ENCODE results near the gene ECEL1.

The ECEL1 gene

GRCh38 chr2:232496501-232497270 is 9.1 kb upstream of the ECEL1 start:
- DNase-seq: no peak

GRCh38 chr2:232495292-232495691 is 7.7 kb upstream of the ECEL1 start:
- DNase-seq: no peak

DNA sequence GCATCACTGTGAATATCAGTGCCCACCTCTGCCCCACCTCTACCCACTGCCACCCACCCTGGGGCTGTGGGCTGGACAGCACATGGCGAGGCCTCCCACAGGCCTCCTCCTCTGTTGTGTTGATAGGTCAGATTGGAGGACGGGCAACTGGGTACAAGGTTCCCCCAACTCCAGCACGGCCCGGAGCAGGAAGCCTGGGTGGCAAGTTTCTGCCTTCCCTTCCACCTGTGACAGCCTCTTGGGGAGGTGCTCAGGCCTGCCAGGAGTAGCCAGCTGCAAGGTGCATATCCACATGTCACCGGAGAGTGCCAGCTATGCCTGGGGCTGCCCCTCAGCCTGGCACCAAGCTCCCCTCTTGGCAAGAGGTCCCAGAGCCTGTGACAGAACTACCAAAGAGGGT is 6.9 kb upstream of the ECEL1 start:
- no peak for DNase-seq

DNA sequence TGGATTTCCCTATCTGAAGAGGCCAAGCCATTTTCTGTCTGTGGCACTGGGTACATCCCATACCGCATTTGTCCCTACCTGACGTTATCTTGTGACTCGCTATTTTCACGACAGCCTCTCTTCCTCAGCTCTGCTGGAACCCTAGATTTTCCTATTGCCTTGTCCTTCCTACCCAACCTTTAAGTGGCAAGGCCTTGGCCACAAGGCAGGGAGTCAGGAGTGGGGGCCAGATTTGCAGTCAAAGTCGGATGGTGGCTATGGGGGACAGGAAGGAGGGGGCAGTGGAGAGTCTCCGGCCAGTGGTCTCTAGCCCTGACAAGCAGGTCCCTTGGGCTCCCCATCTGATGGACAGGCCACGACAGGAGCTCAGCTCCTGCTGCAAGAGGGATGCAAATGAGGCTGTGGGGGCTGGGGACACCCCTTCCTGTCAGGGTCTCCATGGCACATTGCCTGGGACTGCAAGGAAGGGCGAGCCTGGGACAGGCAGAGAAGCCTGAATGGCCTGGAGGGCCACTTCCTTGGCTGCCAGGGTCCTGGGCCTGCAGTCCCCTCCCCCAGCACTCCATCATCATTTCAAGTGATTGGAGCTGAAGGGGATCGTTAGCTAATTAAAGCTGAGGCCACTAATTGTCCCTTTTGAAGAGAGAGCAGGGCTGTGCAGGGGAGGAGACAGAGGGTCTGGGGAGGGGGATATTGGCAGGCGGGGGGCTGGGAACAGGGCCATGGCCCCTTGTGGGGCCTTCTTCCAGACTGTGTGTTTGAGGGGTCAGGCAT is 6.3 kb upstream of the ECEL1 start:
- DNase-seq: no peak

DNA sequence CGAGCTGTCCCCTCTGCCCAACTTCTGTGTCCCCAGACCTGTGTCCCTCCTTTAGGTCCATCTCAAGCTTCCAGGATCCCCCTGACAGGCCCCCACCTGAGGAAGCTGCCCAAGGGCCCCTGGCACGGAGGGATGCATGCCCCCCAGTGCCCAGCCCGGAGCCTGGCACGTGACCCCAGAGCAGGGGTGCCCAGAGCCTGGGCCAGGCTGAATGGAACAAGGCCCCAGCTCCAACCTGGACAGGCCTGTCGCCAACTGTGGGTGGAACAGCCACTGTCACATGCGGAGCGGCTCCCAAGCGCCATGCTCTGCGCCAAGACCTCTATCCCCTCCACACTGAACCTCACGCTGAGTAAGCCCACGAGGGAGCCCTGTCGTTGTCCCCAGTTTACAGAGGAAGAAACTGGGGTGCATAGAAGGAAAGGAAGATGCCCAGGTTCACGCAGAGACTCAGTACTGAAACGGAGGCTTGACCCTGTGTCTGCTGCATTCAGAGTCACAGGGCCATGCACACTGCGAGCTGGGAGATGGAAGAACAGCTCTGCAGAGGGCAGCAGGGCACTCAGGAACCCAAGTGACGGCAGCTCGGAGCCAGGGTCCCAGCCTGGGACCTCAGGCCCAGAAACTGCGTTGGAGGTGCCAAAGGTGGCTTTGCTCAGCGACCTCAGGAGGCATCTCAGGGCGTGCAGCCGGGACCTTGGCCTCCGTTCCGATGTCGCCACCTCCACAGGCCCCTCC is 5.5 kb upstream of the ECEL1 start:
- DNase-seq: no peak

- DNase-seq: no peak
These were observed 4.7 kb upstream of the ECEL1 start for GRCh38 chr2:232492236-232492848.

- no peak for DNase-seq
These were observed 3.6 kb upstream of the ECEL1 start for GRCh38 chr2:232491139-232491780.

DNA sequence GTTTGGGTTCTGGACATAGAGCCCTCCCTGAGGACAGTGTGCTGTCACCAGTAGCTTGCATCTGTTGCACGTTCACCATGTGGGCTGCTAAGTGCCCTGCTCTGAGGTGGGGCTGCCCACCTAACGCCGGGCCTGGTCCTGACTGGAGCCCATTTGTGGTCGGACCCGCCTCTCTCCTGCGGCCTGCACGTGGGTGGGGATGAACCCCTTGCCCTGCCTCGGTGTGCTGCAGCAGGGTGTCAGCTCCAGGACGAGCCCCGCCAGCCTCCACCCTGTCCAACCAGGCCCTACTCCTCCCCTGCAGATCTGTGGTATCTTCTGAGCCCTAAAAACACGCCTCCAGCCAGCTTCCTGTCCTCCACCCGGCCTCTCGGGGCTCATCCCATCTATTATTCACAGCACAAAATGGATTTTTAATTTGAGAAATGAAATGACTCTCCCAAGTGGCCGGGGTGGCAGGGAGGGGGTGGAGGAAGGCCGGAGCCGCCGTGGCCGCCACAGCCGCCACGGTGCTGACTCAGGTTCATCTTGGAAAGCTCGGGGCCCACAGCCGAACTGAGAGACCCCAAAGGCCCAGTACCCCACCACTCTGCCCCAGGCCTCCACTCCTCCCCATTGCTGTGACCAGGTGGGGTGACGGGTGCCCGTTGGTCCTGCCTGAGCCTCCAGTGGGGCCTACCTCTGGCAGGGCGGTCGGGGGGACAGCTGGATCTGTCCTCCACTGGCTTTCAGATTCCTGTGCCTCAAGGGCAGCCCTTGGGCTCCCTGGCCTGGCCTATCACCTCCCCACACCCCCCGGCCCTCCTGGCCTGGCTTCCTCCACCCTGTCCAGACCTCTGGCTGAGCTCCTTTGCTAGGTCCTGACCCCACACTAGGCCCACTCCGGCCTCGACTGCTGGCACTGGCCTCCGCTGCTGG is 2.8 kb upstream of the ECEL1 start:
- no peak for DNase-seq

GRCh38 chr2:232489516-232490220 is 2.0 kb upstream of the ECEL1 start:
- DNase-seq: no peak

DNA sequence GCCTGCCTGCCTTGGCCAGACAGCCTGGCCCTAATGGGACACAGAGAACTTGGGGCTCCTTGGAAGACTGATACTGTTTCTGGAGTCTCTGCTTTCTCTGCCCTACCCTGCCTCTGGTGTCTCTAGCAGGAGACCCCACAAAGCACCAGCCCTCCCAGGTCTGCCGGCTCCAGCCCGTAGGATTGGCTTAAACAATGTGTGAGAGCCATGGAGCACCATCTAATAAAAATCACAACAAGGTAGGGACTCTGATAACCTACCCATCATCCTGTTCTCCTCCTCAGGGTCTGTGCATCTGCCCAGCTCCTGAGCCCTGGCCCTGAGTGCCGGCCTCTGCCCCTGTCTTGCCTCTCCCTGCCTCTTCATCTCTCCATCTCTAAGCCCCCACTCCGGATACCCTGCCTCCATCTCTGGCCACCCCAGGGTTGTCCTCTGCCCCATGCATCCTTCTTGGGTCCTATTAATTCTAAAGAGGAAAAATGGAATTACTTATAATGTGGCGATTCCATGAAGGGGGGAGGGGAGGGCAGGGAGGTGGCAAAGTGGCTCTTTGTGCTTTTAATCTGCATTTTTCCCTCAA is 1.2 kb upstream of the ECEL1 start:
- DNase-seq: no peak

DNA sequence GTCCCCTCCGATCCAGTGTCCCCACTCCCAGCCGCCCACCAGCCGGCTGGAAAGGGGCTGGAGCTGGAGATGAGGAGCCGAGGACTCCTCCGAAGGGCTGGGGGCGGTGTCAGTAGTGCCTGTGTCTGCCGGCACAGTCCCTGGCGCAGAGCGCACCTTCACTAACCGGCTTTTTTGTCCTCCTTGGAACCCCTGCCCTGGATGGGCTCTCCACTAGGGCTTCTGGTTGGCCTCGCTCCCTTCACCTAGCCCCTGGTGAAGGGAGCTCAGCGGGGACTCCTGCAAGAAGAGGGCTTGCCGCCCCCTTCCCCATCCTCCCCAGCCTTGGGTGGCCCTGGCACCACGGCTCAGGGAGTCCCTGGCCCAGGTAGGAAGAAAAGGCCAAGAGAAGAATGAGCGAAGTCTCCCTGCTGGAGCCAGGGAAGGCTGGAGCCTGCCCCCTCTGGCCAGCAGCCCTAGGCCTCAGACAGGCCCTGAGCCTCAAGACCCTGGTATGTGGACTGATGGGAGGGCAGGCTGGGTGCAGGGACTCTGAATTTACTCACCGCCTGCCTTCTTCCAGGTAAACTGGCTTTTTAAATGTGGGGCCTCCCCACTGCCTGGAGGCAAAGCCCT is 570 bp upstream of the ECEL1 start:
- DNase-seq: no peak

DNA sequence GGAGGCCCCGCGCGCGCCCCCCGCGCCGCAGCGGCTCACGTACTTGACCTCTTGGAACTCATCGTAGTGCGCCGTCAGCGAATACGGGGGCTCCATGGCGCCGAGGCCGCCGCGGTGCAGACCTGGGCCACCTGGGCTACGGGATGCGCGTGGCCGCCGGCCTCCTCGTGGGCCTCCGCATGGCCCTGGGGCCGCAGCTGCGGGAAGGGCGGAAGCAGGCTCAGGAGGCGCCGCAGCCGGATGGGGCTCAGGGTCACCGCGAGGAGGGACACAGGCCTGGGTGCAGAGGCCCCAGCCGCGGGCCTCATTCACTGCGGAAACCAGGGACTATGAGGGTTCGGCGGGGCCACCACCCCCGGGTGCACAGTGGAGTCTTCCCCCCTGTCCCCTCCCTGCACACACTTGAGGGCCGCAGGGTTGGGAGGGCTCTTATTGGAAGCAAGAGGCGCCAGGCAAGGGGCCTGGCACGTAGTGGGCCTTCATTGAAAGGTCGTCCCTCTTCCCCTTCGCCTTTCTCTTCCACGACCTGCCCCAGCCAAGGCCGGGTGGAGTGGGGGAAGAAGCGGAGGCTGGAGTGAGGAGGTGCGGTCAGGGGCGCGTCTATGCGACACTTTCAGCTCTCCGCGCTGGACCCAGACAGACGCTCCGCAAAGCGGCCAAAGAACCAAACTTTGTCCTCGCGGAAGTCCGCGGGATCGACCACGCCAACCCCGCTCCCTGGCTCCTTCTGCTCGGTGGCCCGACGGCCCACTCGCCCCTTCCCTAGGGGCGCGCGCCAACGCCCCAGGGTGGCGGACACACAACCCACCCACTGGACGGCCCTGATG is 863 bp downstream of the ECEL1 start:
- no peak for DNase-seq

GRCh38 chr2:232485757-232486557 is 1.7 kb downstream of the ECEL1 start:
- DNase-seq: no peak

DNA sequence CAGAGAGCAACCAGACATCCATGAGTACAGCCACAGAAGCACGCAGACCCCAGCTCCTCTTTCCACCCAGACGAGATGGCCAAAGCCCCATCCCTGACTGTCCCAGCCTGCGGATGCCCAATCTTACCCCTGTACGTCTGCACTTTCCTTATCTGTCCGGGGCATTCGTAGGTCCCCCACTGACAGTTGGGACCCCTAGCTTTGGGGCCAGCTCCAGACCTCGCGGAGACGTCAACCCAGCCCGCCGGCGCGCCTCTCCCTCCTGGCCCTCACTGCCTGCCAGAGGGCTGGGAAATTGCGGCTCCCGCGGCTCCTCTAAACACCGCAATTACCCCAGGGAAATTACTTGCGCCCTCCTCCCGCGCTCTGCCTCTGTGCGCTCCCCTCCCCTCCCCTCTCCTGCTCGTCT is 2.3 kb downstream of the ECEL1 start:
- no peak for DNase-seq

- no peak for DNase-seq
These were observed 2.8 kb downstream of the ECEL1 start for GRCh38 chr2:232484628-232485347.

GRCh38 chr2:232483923-232484627 is 3.6 kb downstream of the ECEL1 start:
- DNase-seq: no peak
